HCT116 (cell line): Measurements from ENCODE around the gene EHMT1. TPM values are rescaled to one million over a fixed set of nuclear protein-coding genes. Genes with fewer than 3 reads are reported as not detected.

Source experiments
- ATAC-seq: fragments of 200-7000 bp; cut with Tn5 transposase; 2 replicates; pipeline ENCODE4 v1.9.1; 2020; ENCODE audit warnings: mild to moderate bottlenecking, moderate library complexity
- BruUV-seq: library from RNA; stranded (reverse); fragments of 400-500 nt; replicated peaks from 2 replicates; lab custom pipeline; 2021; lab: Mats Ljungman, UMichigan
- CTCF ChIA-PET: fragments of 300-600 bp; sonication (Branson Sonifier 250); formaldehyde crosslinking; loops from one replicate; lab custom pipeline; 2021; ENCODE audit warnings: antibody characterized with exemption; lab: Charles Lee
- POLR2A ChIA-PET: fragments of 300-600, 350-600 bp; sonication (Branson Sonifier 250); formaldehyde crosslinking; loops from one replicate; lab custom pipeline; 2021; ENCODE audit warnings: antibody characterized with exemption; lab: Charles Lee
- RAD21 ChIA-PET, 2 experiments: fragments of 300-600 bp; sonication (Branson Sonifier 250); formaldehyde crosslinking; loops; one replicate each; lab custom pipeline; 2023; ENCODE audit warnings: low total read pairs in 2 of 2; ENCODE audit not compliant: uncharacterized antibody in 2 of 2, unreplicated experiment in 2 of 2, low non-redundant PET in 1 of 2; lab: Charles Lee
- DNase-seq: peaks from one replicate; pipeline ENCODE4 v3.0.0-alpha.2; 2010; ENCODE audit warnings: low read depth, low spot score
- H2AFZ ChIP-seq: fragments of 200-600 bp; shearing (Covaris generic), sonication (generic); 2 replicates; pipeline ENCODE4 v1.6.1; 2017; ENCODE audit warnings: low read depth, mixed run types, mixed read lengths, antibody characterized with exemption, low read length; ENCODE audit not compliant: poor library complexity, severe bottlenecking
- H3K27ac ChIP-seq: 2 replicates; pipeline ENCODE4 v1.5.1; 2012; ENCODE audit warnings: low read depth, low read length
- H3K27me3 ChIP-seq: fragments of 200-600 bp; sonication (generic); 2 replicates; pipeline ENCODE4 v1.6.1; 2016; ENCODE audit warnings: mixed run types, low read length, mixed read lengths; ENCODE audit not compliant: insufficient read depth
- H3K36me3 ChIP-seq, 2 experiments: fragments of 200-500 bp in 1 of 2; fragments of 200-600 bp in 1 of 2; sonication (Bioruptor generic) in 1 of 2; sonication (generic) in 1 of 2; 2 replicates each; pipeline versions ENCODE4 v1.5.1 to v1.6.1; 2014 to 2016; ENCODE audit warnings: low read length in 2 of 2, inconsistent platforms in 1 of 2, mixed read lengths in 1 of 2, mixed run types in 1 of 2; ENCODE audit not compliant: insufficient read depth in 2 of 2, control insufficient read depth in 1 of 2
- H3K4me1 ChIP-seq, 2 experiments: fragments of 200-600 bp in 1 of 2; sonication (generic) in 1 of 2; 2 replicates each; pipeline versions ENCODE4 v1.5.1 to v1.6.1; 2012 to 2017; ENCODE audit warnings: low read length in 2 of 2, inconsistent platforms in 1 of 2, mild to moderate bottlenecking in 1 of 2, mixed read lengths in 1 of 2, mixed run types in 1 of 2, moderate library complexity in 1 of 2; ENCODE audit not compliant: insufficient read depth in 2 of 2, control insufficient read depth in 1 of 2
- H3K4me2 ChIP-seq: fragments of 200-600 bp; sonication (generic); 2 replicates; pipeline ENCODE4 v1.6.1; 2017; ENCODE audit warnings: mixed run types, low read length, mixed read lengths
- H3K4me3 ChIP-seq, 2 experiments: fragments of 200-600 bp in 1 of 2; sonication (generic) in 1 of 2; replicated peaks in 1 of 2; 2 replicates each; pipeline ENCODE4 v1.5.1; 2011 to 2016; ENCODE audit warnings: low read length in 2 of 2, control low read depth in 1 of 2, low read depth in 1 of 2, mild to moderate bottlenecking in 1 of 2, mixed read lengths in 1 of 2, mixed run types in 1 of 2
- H3K79me2 ChIP-seq: fragments of 200-600 bp; sonication (generic); 2 replicates; pipeline ENCODE4 v1.6.1; 2017; ENCODE audit warnings: mild to moderate bottlenecking, mixed run types, low read length, moderate library complexity, mixed read lengths; ENCODE audit not compliant: insufficient read depth
- H3K9ac ChIP-seq: fragments of 200-600 bp; sonication (generic); 2 replicates; pipeline ENCODE4 v1.6.1; 2016; ENCODE audit warnings: low read length, mixed read lengths
- H3K9me2 ChIP-seq: fragments of 200-600 bp; sonication (generic), shearing (Covaris generic); 2 replicates; pipeline ENCODE4 v1.6.1; 2017; ENCODE audit warnings: mixed run types, mild to moderate bottlenecking, moderate library complexity; ENCODE audit not compliant: insufficient read depth
- H3K9me3 ChIP-seq, 2 experiments: fragments of 200-500 bp in 1 of 2; fragments of 200-600 bp in 1 of 2; sonication (Bioruptor generic) in 1 of 2; sonication (generic) in 1 of 2; 2 replicates each; pipeline ENCODE4 v1.6.1; 2014 to 2017; ENCODE audit warnings: low read length in 2 of 2, mixed read lengths in 2 of 2, inconsistent platforms in 1 of 2, low read depth in 1 of 2, mild to moderate bottlenecking in 1 of 2, mixed run types in 1 of 2, moderate library complexity in 1 of 2; ENCODE audit not compliant: control insufficient read depth in 1 of 2, insufficient read depth in 1 of 2
- H4K20me1 ChIP-seq: fragments of 200-600 bp; sonication (generic), shearing (Covaris generic); 2 replicates; pipeline ENCODE4 v1.6.1; 2017; ENCODE audit warnings: mixed run types, mild to moderate bottlenecking, moderate library complexity; ENCODE audit not compliant: insufficient read depth
- CBX3 ChIP-seq: IDR thresholded peaks from 2 replicates; pipeline ENCODE4 v1.6.1; 2012; ENCODE audit warnings: low read depth
- CTCF ChIP-seq, 3 experiments: fragments of 200-600 bp in 1 of 3; sonication (generic) in 1 of 3; IDR thresholded peaks in 2 of 3; conservative IDR thresholded peaks in 1 of 3; 2 replicates each; pipeline ENCODE4 v1.5.1; 2012 to 2017; ENCODE audit warnings: low read depth in 2 of 3, low read length in 2 of 3, antibody characterized with exemption in 1 of 3, borderline replicate concordance in 1 of 3, control low read depth in 1 of 3, mild to moderate bottlenecking in 1 of 3, mixed read lengths in 1 of 3, mixed run types in 1 of 3, moderate library complexity in 1 of 3; ENCODE audit not compliant: insufficient read depth in 1 of 3
- ELF1 ChIP-seq: IDR thresholded peaks from 2 replicates; pipeline ENCODE4 v1.6.1; 2012; ENCODE audit warnings: low read depth, borderline replicate concordance
- POLR2A ChIP-seq: IDR thresholded peaks from 2 replicates; pipeline ENCODE4 v1.7.0; 2011; ENCODE audit warnings: borderline replicate concordance; ENCODE audit not compliant: insufficient read depth, insufficient read length; ENCODE audit errors: extremely low read depth
- POLR2AphosphoS5 ChIP-seq: IDR thresholded peaks from 2 replicates; pipeline ENCODE4 v1.6.1; 2011; ENCODE audit warnings: mild to moderate bottlenecking, low read depth, low read length, moderate library complexity
- RAD21 ChIP-seq: IDR thresholded peaks from 2 replicates; pipeline ENCODE4 v1.6.1; 2012; ENCODE audit warnings: low read depth, mild to moderate bottlenecking
- SIN3A ChIP-seq: IDR thresholded peaks from 2 replicates; pipeline ENCODE4 v1.6.1; 2012; ENCODE audit warnings: low read depth
- SP1 ChIP-seq: IDR thresholded peaks from 2 replicates; pipeline ENCODE4 v1.6.1; 2012; ENCODE audit warnings: low read depth
- intact Hi-C: fragments of 100-400 bp; cut with micrococcal nuclease; formaldehyde crosslinking; loops from 2 replicates; pipeline ENCODE4 v1.10.0; 2022
- total RNA-seq: library from RNA; stranded (reverse); gene quantifications from one replicate; pipeline ENCODE4 v1.2.1, GENCODE V29; 2021; ENCODE audit not compliant: unreplicated experiment
- TF ChIP-seq, protein P1 (sequence below): IDR thresholded peaks from 2 replicates; pipeline ENCODE4 v1.6.1; 2011; ENCODE audit warnings: mild to moderate bottlenecking, low read length, moderate library complexity; ENCODE audit not compliant: insufficient replicate concordance; ENCODE audit errors: extremely low read depth

Gene EHMT1
- total RNA-seq, 1 experiment from 2014 or later: 86.1 TPM

DNA sequence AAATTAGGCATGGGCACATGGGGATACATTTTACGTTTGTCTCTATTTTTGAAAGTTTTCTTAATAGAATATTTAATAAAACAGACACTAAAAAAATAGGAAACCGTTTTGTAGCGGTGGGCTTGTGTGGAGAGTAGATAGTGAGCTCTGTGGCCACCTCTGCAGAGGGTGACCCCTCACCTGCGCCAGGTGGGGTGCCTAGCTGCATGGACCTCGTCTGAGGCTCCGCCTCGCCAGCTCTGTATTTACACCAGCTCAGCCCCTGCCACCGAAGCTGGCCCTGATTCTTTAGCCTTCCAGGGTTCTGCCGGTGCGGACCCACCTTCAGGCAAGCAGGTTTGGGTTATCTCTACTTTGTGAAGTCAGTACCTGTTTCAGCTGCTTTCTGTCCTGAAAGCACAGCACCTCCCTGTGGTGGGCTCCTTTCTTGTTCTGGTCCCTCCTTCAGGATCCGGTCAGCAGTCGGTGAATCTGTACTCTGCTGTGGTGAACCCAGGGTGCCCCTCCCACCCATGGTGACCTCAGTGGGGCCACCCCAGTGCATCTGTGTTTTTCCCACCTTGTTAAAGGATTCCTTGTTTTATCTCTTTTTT, 153.6 kb downstream of the EHMT1 start:
- RAD21 ChIA-PET: no interaction called here
- DNase-seq (no peak), ATAC-seq (peak; percentile 69)
- POLR2A ChIA-PET: no interaction called here
- no peaks in the 10 kb centered on the region for H3K4me1 ChIP-seq
- no peak overlapping the region for H3K27ac ChIP-seq
- intact Hi-C loops: loop anchor here (1.0 kb wide), 1 partner anchor 100 kb away; no protein-coding TSS in a partner anchor
- no peaks in the 10 kb centered on the region for H4K20me1 ChIP-seq
- no peaks in the 10 kb centered on the region for H3K9me3 ChIP-seq
- H3K36me3 ChIP-seq: peaks cover 9 to 10% of the 10 kb centered on the region in 2 experiments; a peak in 3 of 4 replicates
- H3K27me3 ChIP-seq: no peaks in the 10 kb centered on the region
- no TSS peak for BruUV-seq
- TF ChIP-seq CTCF (IDR thresholded peaks at IDR 0.05 in 2 of 3, conservative IDR thresholded peaks at IDR 0.05 in 1 of 3; ENCODE audit: borderline replicate concordance in 1 of 3, insufficient read depth in 1 of 3, low read depth in 2 of 3, low read length in 2 of 3) (peak; percentile 29 to 56 (median 40); a peak in 4 of 6 replicates), CBX3 (no peak), RAD21 (peak; percentile 49)
- no peak overlapping the region for H3K4me3 ChIP-seq
- H2AFZ ChIP-seq: no peak overlapping the region
- H3K9ac ChIP-seq: no peak overlapping the region
- H3K9me2 ChIP-seq: no peaks in the 10 kb centered on the region
- H3K79me2 ChIP-seq: no peaks in the 10 kb centered on the region
- no peak overlapping the region for H3K4me2 ChIP-seq
- CTCF ChIA-PET: interaction anchor here (1.0 kb wide), 1 partner anchor 100 kb away, joined by 3 read pairs; no protein-coding TSS in a partner anchor

DNA sequence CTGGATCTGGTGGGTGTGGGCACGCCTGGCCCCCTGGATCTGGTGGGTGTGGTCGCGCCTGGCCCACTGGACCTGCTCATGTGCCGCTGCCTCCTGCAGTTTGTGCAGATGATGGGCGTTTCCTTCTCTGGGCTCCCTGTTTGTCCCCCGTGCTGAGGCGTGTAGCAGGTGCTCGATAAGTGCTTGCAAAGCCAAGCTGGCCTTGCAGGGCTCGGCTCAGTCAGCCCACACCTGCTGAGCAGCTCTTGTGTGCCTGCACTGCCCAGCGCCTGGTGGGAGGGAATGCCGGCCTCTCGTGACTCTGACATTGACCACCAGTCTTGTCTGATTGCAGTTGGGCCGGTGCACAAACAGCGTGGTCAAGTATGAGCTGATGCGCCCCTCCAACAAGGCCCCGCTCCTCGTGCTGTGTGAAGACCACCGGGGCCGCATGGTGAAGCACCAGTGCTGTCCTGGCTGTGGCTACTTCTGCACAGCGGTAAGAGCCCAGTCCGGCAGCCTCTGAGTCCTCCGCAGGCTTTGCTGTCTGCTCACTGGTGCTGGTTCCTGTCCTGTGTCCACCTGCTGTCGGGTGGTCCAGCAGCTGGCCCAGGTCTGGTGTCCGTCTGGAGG, 156.1 kb downstream of the EHMT1 start:
- RAD21 ChIA-PET: no interaction called here
- intact Hi-C loops: no loop called here
- no peak for TF ChIP-seq CTCF (IDR thresholded peaks at IDR 0.05 in 2 of 3, conservative IDR thresholded peaks at IDR 0.05 in 1 of 3; ENCODE audit: borderline replicate concordance in 1 of 3, insufficient read depth in 1 of 3, low read depth in 2 of 3, low read length in 2 of 3)
- no peak for TF ChIP-seq SP1
- no peak for TF ChIP-seq SIN3A
- TF ChIP-seq, protein P1, sequence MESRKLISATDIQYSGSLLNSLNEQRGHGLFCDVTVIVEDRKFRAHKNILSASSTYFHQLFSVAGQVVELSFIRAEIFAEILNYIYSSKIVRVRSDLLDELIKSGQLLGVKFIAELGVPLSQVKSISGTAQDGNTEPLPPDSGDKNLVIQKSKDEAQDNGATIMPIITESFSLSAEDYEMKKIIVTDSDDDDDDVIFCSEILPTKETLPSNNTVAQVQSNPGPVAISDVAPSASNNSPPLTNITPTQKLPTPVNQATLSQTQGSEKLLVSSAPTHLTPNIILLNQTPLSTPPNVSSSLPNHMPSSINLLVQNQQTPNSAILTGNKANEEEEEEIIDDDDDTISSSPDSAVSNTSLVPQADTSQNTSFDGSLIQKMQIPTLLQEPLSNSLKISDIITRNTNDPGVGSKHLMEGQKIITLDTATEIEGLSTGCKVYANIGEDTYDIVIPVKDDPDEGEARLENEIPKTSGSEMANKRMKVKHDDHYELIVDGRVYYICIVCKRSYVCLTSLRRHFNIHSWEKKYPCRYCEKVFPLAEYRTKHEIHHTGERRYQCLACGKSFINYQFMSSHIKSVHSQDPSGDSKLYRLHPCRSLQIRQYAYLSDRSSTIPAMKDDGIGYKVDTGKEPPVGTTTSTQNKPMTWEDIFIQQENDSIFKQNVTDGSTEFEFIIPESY: no peak
- TF ChIP-seq POLR2A: no peak
- TF ChIP-seq POLR2AphosphoS5: no peak
- no peak for TF ChIP-seq ELF1

More for the DNA sequence above, 156.1 kb downstream of the EHMT1 start:
- no peaks in the 10 kb centered on the region for H3K9me3 ChIP-seq
- H3K4me3 ChIP-seq: no peak overlapping the region
- no peaks in the 10 kb centered on the region for H3K79me2 ChIP-seq
- H3K27ac ChIP-seq: no peak overlapping the region
- BruUV-seq: no TSS peak
- no peak for ATAC-seq
- ChIA-PET POLR2A (no interaction called here), CTCF (no interaction called here)
- H3K9ac ChIP-seq: no peak overlapping the region
- H3K36me3 ChIP-seq: peaks cover 18 to 20% of the 10 kb centered on the region in 2 experiments; a peak in 3 of 4 replicates
- DNase-seq: no peak
- H3K4me1 ChIP-seq: no peaks in the 10 kb centered on the region
- no peaks in the 10 kb centered on the region for H3K27me3 ChIP-seq
- no peak overlapping the region for H2AFZ ChIP-seq
- no peaks in the 10 kb centered on the region for H4K20me1 ChIP-seq
- no peaks in the 10 kb centered on the region for H3K9me2 ChIP-seq
- H3K4me2 ChIP-seq: no peak overlapping the region
